Loucy (cell line): ENCODE results near the gene CABP2.

Source experiments
- H2AFZ ChIP-seq: fragments of 200-600 bp; sonication (generic); 2 replicates; pipeline ENCODE4 v1.6.0; 2016; ENCODE audit warnings: antibody characterized with exemption, mild to moderate bottlenecking, low read length, moderate library complexity
- H3F3A ChIP-seq: fragments of 200-600 bp; 2 replicates; pipeline ENCODE4 v1.6.0; 2016; ENCODE audit warnings: antibody characterized with exemption, low read depth, mild to moderate bottlenecking
- H3K27me3 ChIP-seq: fragments of 200-600 bp; sonication (generic); 2 replicates; pipeline ENCODE4 v1.6.1; 2014; ENCODE audit warnings: low read length, mild to moderate bottlenecking; ENCODE audit not compliant: insufficient read depth, poor library complexity, severe bottlenecking
- H3K36me3 ChIP-seq: fragments of 200-600 bp; sonication (generic); 2 replicates; pipeline ENCODE4 v1.6.1; 2016; ENCODE audit warnings: low read length; ENCODE audit not compliant: insufficient read depth
- H3K4me1 ChIP-seq: fragments of 200-600 bp; sonication (generic); 2 replicates; pipeline ENCODE4 v1.5.1; 2014; ENCODE audit warnings: low read length, mild to moderate bottlenecking; ENCODE audit not compliant: insufficient read depth, poor library complexity, severe bottlenecking
- H3K4me2 ChIP-seq: fragments of 200-600 bp; sonication (generic); 2 replicates; pipeline ENCODE4 v1.6.0; 2014; ENCODE audit warnings: antibody characterized with exemption, low read length, low read depth, mild to moderate bottlenecking; ENCODE audit not compliant: poor library complexity, severe bottlenecking
- H3K4me3 ChIP-seq: fragments of 200-600 bp; sonication (generic); 2 replicates; pipeline ENCODE4 v1.5.1; 2014; ENCODE audit warnings: low read length, mild to moderate bottlenecking, mixed read lengths; ENCODE audit not compliant: poor library complexity, severe bottlenecking
- H3K79me2 ChIP-seq: fragments of 200-600 bp; sonication (generic); 2 replicates; pipeline ENCODE4 v1.6.1; 2014; ENCODE audit warnings: low read length; ENCODE audit not compliant: insufficient read depth
- H3K9ac ChIP-seq: fragments of 200-600 bp; sonication (generic); 2 replicates; pipeline ENCODE4 v1.6.0; 2014; ENCODE audit warnings: mild to moderate bottlenecking, low read depth, low read length, moderate library complexity; ENCODE audit not compliant: poor library complexity, severe bottlenecking
- H3K9me2 ChIP-seq: fragments of 200-600 bp; sonication (generic); replicated peaks from 2 replicates; pipeline ENCODE4 v1.6.1; 2016; ENCODE audit warnings: low read depth, low read length, mixed read lengths
- H3K9me3 ChIP-seq: fragments of 200-600 bp; sonication (generic); 2 replicates; pipeline ENCODE4 v1.6.1; 2014; ENCODE audit warnings: mild to moderate bottlenecking, antibody characterized with exemption, low read length, low read depth; ENCODE audit not compliant: insufficient read depth
- H4K20me1 ChIP-seq: fragments of 200-600 bp; sonication (generic); 2 replicates; pipeline ENCODE4 v1.6.0; 2014; ENCODE audit warnings: antibody characterized with exemption, low read length, mild to moderate bottlenecking; ENCODE audit not compliant: insufficient read depth, poor library complexity, severe bottlenecking
- EZH2phosphoT487 ChIP-seq: fragments of 200-600 bp; IDR thresholded peaks from 2 replicates; pipeline ENCODE4 v1.6.1; 2018; ENCODE audit warnings: antibody characterized with exemption, mild to moderate bottlenecking, moderate library complexity, borderline replicate concordance
- TF ChIP-seq, protein P1 (sequence below): fragments of 200-600 bp; sonication (generic); conservative IDR thresholded peaks from 2 replicates; pipeline ENCODE4 v1.5.1; 2014; ENCODE audit warnings: mild to moderate bottlenecking, antibody characterized with exemption, low read length

CABP2 gene

DNA sequence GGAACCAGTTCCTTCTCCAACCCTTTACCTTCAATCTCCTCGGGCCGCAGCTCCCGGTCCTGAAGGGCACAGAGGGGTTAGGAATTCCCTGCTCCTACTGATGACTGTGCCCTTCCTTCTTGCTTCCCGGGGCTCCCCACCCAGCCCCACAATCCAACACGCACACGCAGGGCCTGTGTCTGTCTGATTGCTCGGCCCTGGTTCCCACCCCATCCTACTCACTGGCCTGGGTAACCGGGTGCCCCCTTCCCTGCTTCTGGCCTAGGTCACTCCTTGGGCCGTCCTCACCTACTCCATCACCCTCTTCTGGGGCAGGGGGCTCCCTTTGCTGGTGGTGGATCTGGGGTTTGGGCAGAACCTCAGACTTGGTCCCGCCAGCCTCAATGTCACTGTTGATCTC is 1.3 kb downstream of the CABP2 start:
- Histone ChIP-seq H3F3A (no peaks in the 10 kb centered on the region), H3K9me3 (no peaks in the 10 kb centered on the region), H3K9ac (no peak overlapping the region), H3K27me3 (no peaks in the 10 kb centered on the region), H3K4me2 (no peak overlapping the region), H3K4me1 (no peaks in the 10 kb centered on the region), H3K4me3 (no peak overlapping the region), H4K20me1 (no peaks in the 10 kb centered on the region), H2AFZ (no peak overlapping the region), H3K36me3 (no peaks in the 10 kb centered on the region), H3K9me2 (no peaks in the 10 kb centered on the region), H3K79me2 (no peaks in the 10 kb centered on the region)
- TF ChIP-seq EZH2phosphoT487 = no peak
- TF ChIP-seq, protein P1, sequence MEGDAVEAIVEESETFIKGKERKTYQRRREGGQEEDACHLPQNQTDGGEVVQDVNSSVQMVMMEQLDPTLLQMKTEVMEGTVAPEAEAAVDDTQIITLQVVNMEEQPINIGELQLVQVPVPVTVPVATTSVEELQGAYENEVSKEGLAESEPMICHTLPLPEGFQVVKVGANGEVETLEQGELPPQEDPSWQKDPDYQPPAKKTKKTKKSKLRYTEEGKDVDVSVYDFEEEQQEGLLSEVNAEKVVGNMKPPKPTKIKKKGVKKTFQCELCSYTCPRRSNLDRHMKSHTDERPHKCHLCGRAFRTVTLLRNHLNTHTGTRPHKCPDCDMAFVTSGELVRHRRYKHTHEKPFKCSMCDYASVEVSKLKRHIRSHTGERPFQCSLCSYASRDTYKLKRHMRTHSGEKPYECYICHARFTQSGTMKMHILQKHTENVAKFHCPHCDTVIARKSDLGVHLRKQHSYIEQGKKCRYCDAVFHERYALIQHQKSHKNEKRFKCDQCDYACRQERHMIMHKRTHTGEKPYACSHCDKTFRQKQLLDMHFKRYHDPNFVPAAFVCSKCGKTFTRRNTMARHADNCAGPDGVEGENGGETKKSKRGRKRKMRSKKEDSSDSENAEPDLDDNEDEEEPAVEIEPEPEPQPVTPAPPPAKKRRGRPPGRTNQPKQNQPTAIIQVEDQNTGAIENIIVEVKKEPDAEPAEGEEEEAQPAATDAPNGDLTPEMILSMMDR = no peak

DNA sequence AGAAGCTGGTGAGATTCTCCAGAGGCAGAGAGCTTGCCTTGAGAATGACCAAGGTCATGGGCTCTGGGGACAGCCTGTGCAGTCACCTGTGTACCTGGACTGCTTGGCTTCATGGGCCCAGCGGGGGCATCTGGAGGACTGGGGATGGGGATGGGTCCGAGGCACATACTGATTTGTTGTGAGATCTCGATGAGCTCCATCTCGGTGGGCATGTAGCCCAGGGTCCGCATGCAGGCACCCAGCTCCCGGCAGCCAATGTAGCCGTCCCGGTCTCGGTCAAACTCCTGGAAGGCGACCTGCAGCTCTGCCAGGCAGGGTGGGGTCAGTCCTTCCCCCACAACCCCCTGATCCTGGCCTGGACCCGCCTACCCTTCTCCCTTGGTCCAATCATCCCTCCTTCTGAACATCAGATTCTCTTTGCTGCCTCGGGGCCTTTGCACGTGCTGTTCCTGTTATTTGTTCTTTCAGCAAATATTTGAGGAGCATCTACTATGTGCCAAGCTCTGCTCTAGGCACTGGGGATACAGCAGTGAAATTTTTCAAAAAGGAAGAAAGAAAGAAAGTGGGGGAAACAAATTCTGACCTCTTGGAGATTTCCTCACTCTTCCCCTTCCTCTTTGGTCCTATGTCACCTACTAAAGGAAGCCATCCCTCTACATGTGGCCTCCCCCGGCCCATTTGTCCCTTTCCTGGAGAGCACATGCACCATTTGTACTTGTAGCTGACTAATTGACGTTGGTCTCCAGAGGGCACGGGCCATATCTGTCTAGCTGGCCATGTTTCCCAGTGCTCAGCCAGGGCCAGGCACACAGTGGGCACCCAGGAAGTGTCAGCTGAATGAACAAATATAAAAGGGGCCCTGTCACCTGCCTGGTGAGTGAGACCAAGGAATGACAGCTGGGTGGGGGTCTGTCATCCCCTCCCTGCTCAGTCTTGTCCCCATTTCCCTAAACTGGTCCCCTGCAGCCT is 2.1 kb downstream of the CABP2 start:
- no peak for TF ChIP-seq EZH2phosphoT487
- TF ChIP-seq, protein P1 = no peak
- Histone ChIP-seq H3F3A (no peaks in the 10 kb centered on the region), H4K20me1 (no peaks in the 10 kb centered on the region), H3K4me2 (no peak overlapping the region), H3K79me2 (no peaks in the 10 kb centered on the region), H3K4me3 (no peak overlapping the region), H3K9ac (no peak overlapping the region), H3K4me1 (no peaks in the 10 kb centered on the region), H3K9me3 (no peaks in the 10 kb centered on the region), H3K27me3 (no peaks in the 10 kb centered on the region), H2AFZ (no peak overlapping the region), H3K36me3 (no peaks in the 10 kb centered on the region), H3K9me2 (no peaks in the 10 kb centered on the region)

DNA sequence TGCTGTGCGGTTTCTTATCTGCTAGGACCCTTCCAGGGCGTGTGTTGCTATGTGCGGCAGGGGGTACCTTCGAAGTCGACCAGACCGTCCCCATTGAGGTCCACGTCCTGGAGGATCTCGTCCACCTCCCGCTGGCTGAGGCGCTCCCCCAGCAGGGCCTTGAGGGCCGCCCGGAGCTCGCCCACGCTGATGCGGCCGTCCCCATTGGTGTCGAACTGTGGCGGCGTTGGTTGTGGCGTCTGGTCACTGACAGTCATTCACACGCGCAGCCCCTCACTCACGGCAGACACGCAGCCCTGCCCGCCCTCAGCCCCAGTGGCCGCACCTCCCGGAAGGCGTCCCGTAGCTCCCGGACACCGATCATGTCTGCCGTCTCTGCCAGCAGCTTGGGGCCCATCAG is 3.5 kb downstream of the CABP2 start:
- Histone ChIP-seq H3K4me3 (no peak overlapping the region), H3K9me3 (no peaks in the 10 kb centered on the region), H3F3A (no peaks in the 10 kb centered on the region), H3K79me2 (no peaks in the 10 kb centered on the region), H4K20me1 (no peaks in the 10 kb centered on the region), H3K36me3 (no peaks in the 10 kb centered on the region), H3K9ac (no peak overlapping the region), H3K27me3 (no peaks in the 10 kb centered on the region), H2AFZ (no peak overlapping the region), H3K4me1 (no peaks in the 10 kb centered on the region), H3K4me2 (no peak overlapping the region), H3K9me2 (no peaks in the 10 kb centered on the region)
- no peak for TF ChIP-seq EZH2phosphoT487
- TF ChIP-seq, protein P1 = no peak
